Naive thymus-derived CD4-positive, alpha-beta T cell (primary cell): ENCODE measurements around the gene GTF2IRD1. TPM values are rescaled to one million over a fixed set of nuclear protein-coding genes. Genes with fewer than 3 reads are reported as not detected.

Experiments
- ATAC-seq: fragments of 150-1000 bp; cut with Tn5 transposase; 2 replicates; pipeline ENCODE4 v1.10.0; 2021; ENCODE audit warnings: mild to moderate bottlenecking, moderate library complexity
- CTCF ChIA-PET: fragments of 350-600 bp; sonication (Branson Sonifier 250); formaldehyde crosslinking; loops from one replicate; lab custom pipeline; 2021; ENCODE audit warnings: antibody characterized with exemption; lab: Charles Lee
- POLR2A ChIA-PET: fragments of 350-600 bp; sonication (Branson Sonifier 250); formaldehyde crosslinking; loops from one replicate; lab custom pipeline; 2021; ENCODE audit warnings: antibody characterized with exemption, inconsistent platforms; lab: Charles Lee
- DNase-seq, 9 donors: peaks; one replicate each; pipeline versions ENCODE4 v3.0.0 to v3.0.0-alpha.2; 2020 to 2022; ENCODE audit warnings: mixed read lengths in 1 of 9
- H3K27ac ChIP-seq: one replicate; pipeline ENCODE4 v1.7.0; 2013; ENCODE audit warnings: mild to moderate bottlenecking, low read depth, low read length, moderate library complexity
- H3K27me3 ChIP-seq, 2 donors: one replicate each; pipeline ENCODE4 v1.7.0; 2013; ENCODE audit warnings: low read length in 2 of 2, mild to moderate bottlenecking in 2 of 2, moderate library complexity in 2 of 2; ENCODE audit not compliant: control insufficient read depth in 2 of 2, insufficient read depth in 2 of 2
- H3K36me3 ChIP-seq, 3 experiments: 1 replicate in 2 of 3; 2 replicates in 1 of 3; pipeline ENCODE4 v1.7.0; 2013; ENCODE audit warnings: low read length in 3 of 3, mild to moderate bottlenecking in 3 of 3, moderate library complexity in 1 of 3; ENCODE audit not compliant: insufficient read depth in 3 of 3, control insufficient read depth in 2 of 3
- H3K4me1 ChIP-seq, 2 donors: one replicate each; pipeline ENCODE4 v1.7.0; 2013; ENCODE audit warnings: low read length in 2 of 2, mild to moderate bottlenecking in 2 of 2, moderate library complexity in 1 of 2; ENCODE audit not compliant: control insufficient read depth in 2 of 2, insufficient read depth in 2 of 2
- H3K4me3 ChIP-seq: 2 replicates; pipeline ENCODE4 v1.7.0; 2013; ENCODE audit warnings: mild to moderate bottlenecking, low read length
- H3K9me3 ChIP-seq, 3 experiments: 1 replicate in 2 of 3; 2 replicates in 1 of 3; pipeline ENCODE4 v1.7.0; 2013; ENCODE audit warnings: low read length in 3 of 3; ENCODE audit not compliant: control insufficient read depth in 2 of 3
- H3K27ac Mint-ChIP-seq, 9 donors: one replicate each; pipeline ENCODE4 v1.8.0; 2020 to 2022; ENCODE audit warnings: mixed read lengths in 9 of 9, mild to moderate bottlenecking in 8 of 9, moderate library complexity in 5 of 9, inconsistent platforms in 2 of 9
- H3K27me3 Mint-ChIP-seq, 5 donors: one replicate each; pipeline ENCODE4 v1.8.0; 2021 to 2022; ENCODE audit warnings: mixed read lengths in 5 of 5, mild to moderate bottlenecking in 1 of 5
- H3K36me3 Mint-ChIP-seq, 5 donors: one replicate each; pipeline ENCODE4 v1.8.0; 2020 to 2022; ENCODE audit warnings: mixed read lengths in 5 of 5, mild to moderate bottlenecking in 3 of 5, inconsistent platforms in 1 of 5
- H3K4me1 Mint-ChIP-seq, 7 donors: one replicate each; pipeline ENCODE4 v1.8.0; 2020 to 2022; ENCODE audit warnings: mixed read lengths in 7 of 7, mild to moderate bottlenecking in 3 of 7, inconsistent platforms in 1 of 7
- H3K4me3 Mint-ChIP-seq, 10 donors: one replicate each; pipeline ENCODE4 v1.8.0; 2020 to 2022; ENCODE audit warnings: mild to moderate bottlenecking in 10 of 10, mixed read lengths in 10 of 10, moderate library complexity in 6 of 10, inconsistent platforms in 2 of 10
- H3K9me3 Mint-ChIP-seq, 11 donors: one replicate each; pipeline ENCODE4 v1.8.0; 2020 to 2022; ENCODE audit warnings: mixed read lengths in 11 of 11, mild to moderate bottlenecking in 4 of 11, inconsistent platforms in 1 of 11, moderate library complexity in 1 of 11
- intact Hi-C, 2 donors: fragments of 100-400 bp; cut with micrococcal nuclease; formaldehyde crosslinking; loops; one replicate each; pipeline ENCODE4 v1.15.1; 2023
- polyA plus RNA-seq, 2 donors: library from polyadenylated mRNA; unstranded; fragments of 300-500 nt; fragmentation: Illumina TruSeq; gene quantifications; one replicate each; pipeline ENCODE4 v1.2.3, GENCODE V29; 2021
- total RNA-seq, 6 experiments: library from RNA in 5 of 6; stranded (reverse) in 5 of 6; gene quantifications; 1 replicate in 5 of 6; 2 replicates in 1 of 6; pipeline ENCODE4 v1.2.3 and lab custom pipeline; 2021 to 2026

GTF2IRD1 gene
- total and polyA plus RNA-seq, 7 experiments from 2014 or later = 0.07 to 5.6 (median 0.93) TPM; not detected in 1

DNA sequence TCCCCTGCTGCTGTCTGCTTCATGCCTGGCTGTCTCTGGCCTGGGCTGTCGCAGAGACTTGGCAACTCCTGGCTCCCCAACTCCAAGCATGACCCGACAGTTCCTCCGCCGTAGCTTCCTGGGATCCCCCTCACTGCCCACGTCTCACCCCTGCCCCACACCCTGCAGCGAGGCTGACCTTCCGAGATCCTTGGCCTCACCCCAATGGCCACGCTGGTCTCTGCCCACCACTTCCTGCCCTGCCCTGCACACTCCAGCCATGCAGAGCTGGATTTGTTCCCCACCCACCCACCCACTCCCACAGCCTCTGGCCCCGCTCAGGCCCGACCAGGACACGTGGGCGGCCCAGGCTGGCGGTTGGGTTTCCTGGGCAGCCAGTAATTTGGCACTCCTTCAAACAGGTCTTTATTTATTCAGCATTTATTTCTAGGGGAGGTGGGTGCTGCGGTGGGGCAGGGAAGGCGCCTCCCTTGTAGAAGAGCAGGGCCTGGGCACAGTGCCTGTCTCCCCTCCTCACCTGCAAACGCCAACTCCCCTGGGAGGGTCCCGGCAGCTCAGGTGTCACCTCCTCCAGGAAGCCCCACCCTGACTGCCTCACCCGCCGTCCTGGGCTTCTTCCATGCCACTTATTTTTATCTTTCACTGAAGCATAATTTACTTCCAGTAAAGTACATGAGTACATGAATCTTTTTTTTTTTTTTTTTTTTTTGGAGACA lies 25.5 kb downstream of the GTF2IRD1 start:
- Histone ChIP-seq H3K4me1 (no peaks in the 10 kb centered on the region), H3K36me3 (no peaks in the 10 kb centered on the region), H3K4me3 (no peak overlapping the region), H3K9me3 (no peaks in the 10 kb centered on the region), H3K27me3 (no peaks in the 10 kb centered on the region), H3K27ac (no peak overlapping the region)
- ChIA-PET CTCF (interaction anchor here (0.6 to 0.8 kb wide), 2 partner anchors 29 to 44 kb away, joined by 4 read pairs; no protein-coding TSS in a partner anchor), POLR2A (no interaction called here)
- DNase-seq (no peak), ATAC-seq (no peak)
- H3K4me1 Mint-ChIP-seq = peaks cover 0 to 9% (median 0%) of the 10 kb centered on the region in 7 donors
- H3K36me3 Mint-ChIP-seq = no peaks in the 10 kb centered on the region
- H3K27me3 Mint-ChIP-seq = peaks cover 2 to 30% (median 12%) of the 10 kb centered on the region in 5 donors
- no peak overlapping the region for H3K27ac Mint-ChIP-seq
- H3K9me3 Mint-ChIP-seq = peaks cover 0 to 1% (median 0%) of the 10 kb centered on the region in 11 donors
- H3K4me3 Mint-ChIP-seq = no peak overlapping the region
- intact Hi-C loops = no loop called here

DNA sequence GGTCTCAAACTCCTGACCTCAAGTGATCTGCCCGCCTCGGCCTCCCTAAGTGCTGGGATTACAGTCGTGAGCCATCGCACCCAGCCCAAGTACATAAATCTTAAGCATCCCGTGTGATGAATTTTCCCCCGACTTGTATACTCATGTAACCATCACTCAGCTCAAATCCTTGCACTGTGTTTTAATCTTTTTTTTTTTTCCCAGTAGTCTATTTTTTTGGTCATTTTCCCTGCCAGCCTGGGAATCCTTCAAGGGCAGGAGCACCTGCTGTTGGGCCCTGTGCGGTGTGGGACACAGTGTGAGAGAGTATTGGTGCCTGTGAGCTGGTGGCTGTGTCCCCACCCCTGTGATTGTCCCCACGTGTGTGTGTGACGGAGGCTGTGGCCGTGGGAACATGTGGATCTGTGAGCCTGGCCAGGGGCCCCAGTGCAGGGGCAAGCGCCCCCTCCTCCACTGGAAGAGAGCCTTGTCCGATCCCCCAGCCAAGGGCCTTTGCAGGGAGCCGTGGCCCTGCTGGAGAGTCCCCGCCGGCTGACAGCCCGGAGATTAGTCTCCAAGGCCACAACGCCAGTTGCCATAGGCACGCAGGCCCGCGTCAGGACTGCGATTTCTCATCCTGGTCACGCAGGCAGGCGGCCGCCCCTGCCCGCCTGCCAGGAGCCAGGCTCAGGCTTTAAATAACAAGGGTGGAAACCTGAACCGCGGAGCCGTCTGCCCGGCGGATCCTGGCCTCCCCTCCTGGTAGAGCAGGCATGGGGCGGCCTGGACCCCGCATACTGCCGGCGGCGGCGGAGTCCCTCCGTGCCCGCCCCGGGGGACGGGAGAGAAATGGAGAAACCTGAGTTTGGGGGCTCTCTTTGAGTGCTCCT lies 26.5 kb downstream of the GTF2IRD1 start:
- ATAC-seq = peak; percentile 57
- POLR2A ChIA-PET = no interaction called here

DNA sequence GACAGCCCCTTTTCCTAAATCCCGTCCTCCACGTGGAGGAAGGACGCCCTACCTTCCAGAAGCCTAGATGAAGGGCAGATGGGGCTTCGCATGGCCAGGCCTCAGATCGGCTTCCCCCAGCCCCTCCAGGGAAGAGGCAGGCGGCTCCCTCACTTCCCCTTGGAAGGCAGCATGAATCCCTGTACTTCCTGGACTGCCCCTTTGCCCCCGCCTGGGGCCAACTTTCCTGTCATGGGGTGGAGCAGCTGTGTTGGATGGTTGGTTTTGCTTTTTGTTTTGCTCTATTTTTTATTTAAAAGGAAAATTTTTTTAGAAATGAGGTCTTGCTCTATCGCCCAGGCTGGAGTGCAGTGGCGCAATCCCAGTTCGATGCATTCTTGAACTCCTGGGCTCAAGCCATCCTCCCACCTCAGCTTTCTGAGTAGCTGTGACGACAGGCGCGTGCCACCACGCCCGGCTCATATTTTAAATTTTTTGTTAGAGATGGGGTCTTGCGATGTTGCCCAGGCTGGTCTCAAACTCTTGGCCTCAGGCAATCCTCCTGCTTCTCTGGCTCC lies 27.2 kb downstream of the GTF2IRD1 start:
- ATAC-seq = peak; percentile 22
- H3K27ac Mint-ChIP-seq = no peak overlapping the region
- H3K9me3 Mint-ChIP-seq = peaks cover 0 to 1% (median 0%) of the 10 kb centered on the region in 11 donors
- POLR2A ChIA-PET = no interaction called here
- intact Hi-C loops = loop anchor here in 1 of 2 donors (2.0 kb wide), 1 partner anchor 30 kb away; no protein-coding TSS in a partner anchor
- no peak for DNase-seq
- no peak overlapping the region for H3K27ac ChIP-seq
- no peak overlapping the region for H3K4me3 ChIP-seq
- no peaks in the 10 kb centered on the region for H3K9me3 ChIP-seq
- H3K4me1 ChIP-seq = no peaks in the 10 kb centered on the region
- CTCF ChIA-PET = no interaction called here
- H3K27me3 ChIP-seq = no peaks in the 10 kb centered on the region
- no peak overlapping the region for H3K4me3 Mint-ChIP-seq
- H3K36me3 Mint-ChIP-seq = no peaks in the 10 kb centered on the region
- H3K27me3 Mint-ChIP-seq = peaks cover 2 to 30% (median 12%) of the 10 kb centered on the region in 5 donors
- H3K36me3 ChIP-seq = no peaks in the 10 kb centered on the region
- peaks cover 0 to 9% (median 0%) of the 10 kb centered on the region in 7 donors for H3K4me1 Mint-ChIP-seq

More for the DNA sequence above, 26.5 kb downstream of the GTF2IRD1 start:
- intact Hi-C loops = loop anchor here in 1 of 2 donors (2.0 kb wide), 1 partner anchor 29 kb away; no protein-coding TSS in a partner anchor
- H3K27ac Mint-ChIP-seq = no peak overlapping the region
- Histone ChIP-seq H3K36me3 (no peaks in the 10 kb centered on the region), H3K4me1 (no peaks in the 10 kb centered on the region), H3K27me3 (no peaks in the 10 kb centered on the region), H3K4me3 (no peak overlapping the region), H3K9me3 (no peaks in the 10 kb centered on the region), H3K27ac (no peak overlapping the region)
- H3K9me3 Mint-ChIP-seq = peaks cover 0 to 1% (median 0%) of the 10 kb centered on the region in 11 donors
- H3K4me3 Mint-ChIP-seq = no peak overlapping the region
- peaks cover 0 to 9% (median 0%) of the 10 kb centered on the region in 7 donors for H3K4me1 Mint-ChIP-seq
- no peaks in the 10 kb centered on the region for H3K36me3 Mint-ChIP-seq
- H3K27me3 Mint-ChIP-seq = peaks cover 2 to 30% (median 12%) of the 10 kb centered on the region in 5 donors
- DNase-seq = no peak
- CTCF ChIA-PET = interaction anchor here (0.6 kb wide), 1 partner anchor 45 kb away, joined by 4 read pairs; no protein-coding TSS in a partner anchor

DNA sequence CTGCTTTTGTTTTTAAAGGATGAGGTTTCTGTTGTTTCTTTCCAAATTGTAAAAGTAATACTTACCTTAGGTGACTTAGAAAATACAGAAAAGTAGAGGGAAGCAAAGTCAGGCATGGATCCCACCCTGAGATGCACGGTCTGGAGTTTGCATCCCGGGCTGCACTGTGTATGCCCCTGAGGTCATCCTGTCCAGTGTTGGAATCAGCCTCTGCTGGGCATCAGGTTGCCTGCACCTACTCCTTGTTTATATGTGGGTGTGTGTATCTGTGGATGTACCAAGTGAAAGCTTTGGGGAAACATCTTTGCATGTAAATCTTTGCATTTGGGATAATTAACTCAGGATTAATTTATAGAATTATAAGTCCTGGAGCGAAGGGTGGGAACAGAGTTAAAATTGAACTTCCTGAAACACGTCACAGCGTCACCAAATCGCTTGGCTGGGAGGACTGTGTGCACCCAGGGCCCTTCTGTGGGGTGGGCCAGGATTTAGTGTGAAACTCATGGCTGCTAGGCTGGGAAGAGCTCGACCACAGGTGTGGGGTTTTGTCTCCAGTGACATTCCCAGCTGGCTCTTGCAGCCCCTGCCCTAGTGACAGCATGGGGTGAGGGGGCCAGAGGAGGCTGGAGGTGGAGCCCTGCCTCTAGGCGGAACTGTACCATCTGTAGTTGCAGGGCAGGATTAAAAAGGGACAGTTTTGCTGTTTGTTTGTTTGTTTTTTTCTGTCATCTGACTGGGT lies 27.9 kb downstream of the GTF2IRD1 start:
- H3K4me1 ChIP-seq = no peaks in the 10 kb centered on the region
- H3K36me3 ChIP-seq = no peaks in the 10 kb centered on the region
- no peak for DNase-seq
- H3K4me1 Mint-ChIP-seq = peaks cover 0 to 9% (median 0%) of the 10 kb centered on the region in 7 donors
- H3K27me3 ChIP-seq = no peaks in the 10 kb centered on the region
- ChIA-PET CTCF (no interaction called here), POLR2A (no interaction called here)
- H3K9me3 ChIP-seq = no peaks in the 10 kb centered on the region
- H3K4me3 Mint-ChIP-seq = no peak overlapping the region
- intact Hi-C loops = loop anchor here in 1 of 2 donors (2.0 kb wide), 1 partner anchor 31 kb away; no protein-coding TSS in a partner anchor
- H3K27me3 Mint-ChIP-seq = peaks cover 2 to 30% (median 12%) of the 10 kb centered on the region in 5 donors
- peaks cover 0 to 1% (median 0%) of the 10 kb centered on the region in 11 donors for H3K9me3 Mint-ChIP-seq
- H3K27ac Mint-ChIP-seq = no peak overlapping the region
- no peak for ATAC-seq
- no peak overlapping the region for H3K27ac ChIP-seq
- H3K36me3 Mint-ChIP-seq = no peaks in the 10 kb centered on the region
- no peak overlapping the region for H3K4me3 ChIP-seq

DNA sequence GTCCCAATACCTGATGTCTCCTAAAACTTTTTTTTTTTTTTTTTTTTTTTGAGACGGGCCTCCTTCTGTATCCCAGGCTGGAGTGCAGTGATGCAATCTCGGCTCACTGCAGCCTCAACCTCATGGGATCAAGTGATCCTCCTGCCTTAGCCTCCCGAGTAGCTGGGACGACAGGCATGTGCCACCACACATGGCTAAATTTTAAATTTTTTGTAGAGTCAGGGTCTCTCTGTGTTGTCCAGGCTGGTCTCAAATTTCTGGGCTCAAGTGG lies 28.4 kb downstream of the GTF2IRD1 start:
- CTCF ChIA-PET = no interaction called here
- POLR2A ChIA-PET = no interaction called here
- Histone ChIP-seq H3K4me3 (no peak overlapping the region), H3K9me3 (no peaks in the 10 kb centered on the region), H3K36me3 (no peaks in the 10 kb centered on the region), H3K4me1 (no peaks in the 10 kb centered on the region), H3K27me3 (no peaks in the 10 kb centered on the region), H3K27ac (no peak overlapping the region)
- no peak for ATAC-seq
- Mint-ChIP-seq H3K36me3 (no peaks in the 10 kb centered on the region), H3K27me3 (peaks cover 2 to 30% (median 12%) of the 10 kb centered on the region in 5 donors), H3K27ac (no peak overlapping the region), H3K4me1 (peaks cover 0 to 7% (median 0%) of the 10 kb centered on the region in 7 donors), H3K4me3 (no peak overlapping the region), H3K9me3 (peaks cover 0 to 1% (median 0%) of the 10 kb centered on the region in 11 donors)
- intact Hi-C loops = no loop called here
- no peak for DNase-seq
